ENCODE measurements around the gene SVIL. TPM values are rescaled to one million over a fixed set of nuclear protein-coding genes. Genes with fewer than 3 reads are reported as not detected.

Gene SVIL
- total RNA-seq, 1 donor from 2014 or later, result 58.5 TPM

GRCh38 chr10:29420744-29421143, 214.0 kb downstream of the SVIL start:
- H3K4me3 ChIP-seq (ENCODE audit: low read depth, low read length), result no peak overlapping the region
- TF ChIP-seq CTCF (conservative IDR thresholded peaks at IDR 0.05; ENCODE audit: low read depth, low read length), result no peak
- no peak for DNase-seq (ENCODE audit: low read depth)

- DNase-seq (ENCODE audit: low read depth), result no peak
- TF ChIP-seq CTCF (conservative IDR thresholded peaks at IDR 0.05; ENCODE audit: low read depth, low read length), result no peak
- no peak overlapping the region for H3K4me3 ChIP-seq (ENCODE audit: low read depth, low read length)
Observed at GRCh38 chr10:29417324-29417723, 217.4 kb downstream of the SVIL start.

- TF ChIP-seq CTCF (conservative IDR thresholded peaks at IDR 0.05; ENCODE audit: low read depth, low read length), result no peak
- no peak overlapping the region for H3K4me3 ChIP-seq (ENCODE audit: low read depth, low read length)
- DNase-seq (ENCODE audit: low read depth), result no peak
Observed at GRCh38 chr10:29415876-29416275, 218.9 kb downstream of the SVIL start.

GRCh38 chr10:29414501-29414900, 220.3 kb downstream of the SVIL start:
- TF ChIP-seq CTCF (conservative IDR thresholded peaks at IDR 0.05; ENCODE audit: low read depth, low read length), result no peak
- no peak overlapping the region for H3K4me3 ChIP-seq (ENCODE audit: low read depth, low read length)
- DNase-seq (ENCODE audit: low read depth), result no peak

- H3K4me3 ChIP-seq (ENCODE audit: low read depth, low read length), result no peak overlapping the region
- TF ChIP-seq CTCF (conservative IDR thresholded peaks at IDR 0.05; ENCODE audit: low read depth, low read length), result no peak
- DNase-seq (ENCODE audit: low read depth), result no peak
Observed at GRCh38 chr10:29412485-29412884, 222.3 kb downstream of the SVIL start.

GRCh38 chr10:29411666-29412315, 223.0 kb downstream of the SVIL start:
- DNase-seq (ENCODE audit: low read depth), result no peak
- TF ChIP-seq CTCF (conservative IDR thresholded peaks at IDR 0.05; ENCODE audit: low read depth, low read length), result no peak
- H3K4me3 ChIP-seq (ENCODE audit: low read depth, low read length), result no peak overlapping the region

Data from epithelial cell of proximal tubule (primary cell).